Measurements from ENCODE around the gene KLHL3. TPM values are rescaled to one million over a fixed set of nuclear protein-coding genes. Genes with fewer than 3 reads are reported as not detected.

The KLHL3 gene
- total RNA-seq, 1 donor = 9.3 TPM

DNA sequence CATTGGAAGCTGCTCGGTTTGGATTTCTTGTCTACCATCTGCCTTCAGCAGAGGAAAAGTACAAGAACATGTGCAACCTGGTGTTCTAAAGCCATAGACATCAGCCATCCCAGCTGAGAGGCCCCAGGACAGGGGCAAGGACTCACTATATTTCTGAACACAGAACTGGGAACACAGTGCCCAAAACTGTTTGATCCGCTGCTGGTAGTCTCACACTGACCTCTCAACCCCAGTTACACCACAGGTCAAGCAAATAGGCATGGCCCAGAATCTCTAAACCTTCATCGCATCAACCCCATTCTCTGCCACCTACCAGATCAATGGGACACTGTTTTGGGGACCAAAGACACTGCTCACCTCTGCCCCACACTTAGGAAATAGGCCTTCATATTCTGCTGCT, 2.0 kb downstream of the KLHL3 start:
- no peaks in the 10 kb centered on the region for H3K9me3 ChIP-seq (ENCODE audit: low read depth, low read length)
- peaks cover 39% of the 10 kb centered on the region for H3K4me1 ChIP-seq (ENCODE audit: insufficient read depth, low read length)
- no peak overlapping the region for H3K4me3 ChIP-seq (ENCODE audit: low read length)
- no peaks in the 10 kb centered on the region for H3K27me3 ChIP-seq (ENCODE audit: insufficient read depth, low read length)

DNA sequence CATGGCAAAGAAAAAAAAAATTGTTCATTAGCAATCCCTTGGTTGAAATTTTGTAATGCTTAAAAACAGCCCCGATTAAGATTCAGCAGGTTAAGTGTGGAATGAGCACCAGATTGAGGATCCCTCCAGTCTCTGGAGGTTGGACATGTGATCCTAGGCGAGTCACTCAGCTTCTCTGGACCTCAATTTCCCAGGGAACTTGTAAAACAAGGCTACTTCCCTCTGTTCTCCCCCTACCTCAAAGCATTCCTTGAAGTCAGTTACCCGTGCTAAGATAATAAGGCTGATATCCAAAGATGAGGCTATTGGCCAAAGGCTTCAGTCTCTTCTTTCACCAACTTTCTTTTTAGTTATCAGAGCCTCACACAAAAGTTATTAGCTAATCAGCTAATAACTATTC, 2.9 kb downstream of the KLHL3 start:
- Histone ChIP-seq H3K9me3 (ENCODE audit: low read depth, low read length) (no peaks in the 10 kb centered on the region), H3K27me3 (ENCODE audit: insufficient read depth, low read length) (no peaks in the 10 kb centered on the region), H3K4me3 (ENCODE audit: low read length) (no peak overlapping the region), H3K4me1 (ENCODE audit: insufficient read depth, low read length) (peaks cover 39% of the 10 kb centered on the region)

DNA sequence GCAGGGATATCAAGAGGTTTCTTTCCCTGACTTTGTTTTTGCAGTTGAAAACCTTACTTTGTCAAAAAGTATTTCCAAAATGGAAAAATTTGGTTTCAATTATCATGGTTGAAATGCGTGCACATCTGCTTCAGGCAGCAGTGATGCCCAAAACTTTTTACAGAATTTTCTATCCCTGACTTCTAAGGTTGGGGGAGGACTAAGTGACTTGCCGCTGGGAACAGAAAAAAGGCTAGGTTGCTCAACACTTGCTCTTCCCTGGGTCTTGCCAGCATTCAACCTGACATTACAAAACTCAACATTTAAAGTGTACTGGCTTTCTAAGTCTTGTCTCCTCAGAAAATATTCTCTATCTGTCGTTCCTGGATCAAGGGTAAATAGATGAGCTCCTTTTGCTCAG, 4.7 kb downstream of the KLHL3 start:
- H3K27me3 ChIP-seq (ENCODE audit: insufficient read depth, low read length) = no peaks in the 10 kb centered on the region
- no peak overlapping the region for H3K4me3 ChIP-seq (ENCODE audit: low read length)
- H3K4me1 ChIP-seq (ENCODE audit: insufficient read depth, low read length) = peaks cover 24% of the 10 kb centered on the region
- H3K9me3 ChIP-seq (ENCODE audit: low read depth, low read length) = no peaks in the 10 kb centered on the region

DNA sequence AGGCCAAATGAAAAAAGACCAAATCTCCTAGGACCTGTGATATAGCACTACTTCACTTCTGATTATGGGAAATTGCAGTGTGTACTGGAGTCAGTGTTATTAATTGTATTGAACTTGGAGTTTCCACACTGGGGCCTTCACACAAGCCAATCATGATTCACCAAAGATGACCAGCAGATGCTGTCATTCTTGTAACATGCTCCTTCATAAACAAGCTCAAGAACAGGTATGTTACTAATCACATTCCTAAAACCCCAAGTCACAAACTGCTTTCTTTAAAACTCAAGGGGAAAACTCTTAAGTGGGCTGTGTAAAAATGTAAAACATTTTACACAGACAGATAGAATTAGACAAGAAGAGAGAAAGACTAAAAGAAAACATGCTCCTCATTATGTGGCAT, 5.6 kb downstream of the KLHL3 start:
- H3K9me3 ChIP-seq (ENCODE audit: low read depth, low read length) = no peaks in the 10 kb centered on the region
- H3K4me1 ChIP-seq (ENCODE audit: insufficient read depth, low read length) = peaks cover 16% of the 10 kb centered on the region
- H3K4me3 ChIP-seq (ENCODE audit: low read length) = no peak overlapping the region
- H3K27me3 ChIP-seq (ENCODE audit: insufficient read depth, low read length) = no peaks in the 10 kb centered on the region

DNA sequence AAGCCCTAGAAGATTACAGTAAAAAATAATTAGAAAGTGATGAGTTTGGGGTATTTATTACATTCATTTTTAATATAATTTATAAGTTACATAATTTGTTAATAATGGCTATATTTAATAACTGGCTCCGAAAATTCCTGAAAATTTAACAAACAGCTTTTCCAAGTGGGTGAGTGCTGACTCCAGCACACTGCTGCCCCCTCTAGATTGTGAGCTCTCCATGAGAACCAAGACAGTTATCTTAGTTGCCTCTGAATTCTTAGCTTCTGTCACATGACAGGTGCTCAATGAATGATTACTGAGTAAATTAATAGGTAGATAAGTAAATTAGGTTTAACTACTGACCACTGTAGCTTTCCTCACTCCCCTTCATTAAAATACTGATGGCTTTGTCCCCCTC, 7.8 kb downstream of the KLHL3 start:
- H3K9me3 ChIP-seq (ENCODE audit: low read depth, low read length) = no peaks in the 10 kb centered on the region
- H3K4me1 ChIP-seq (ENCODE audit: insufficient read depth, low read length) = no peaks in the 10 kb centered on the region
- no peak overlapping the region for H3K4me3 ChIP-seq (ENCODE audit: low read length)
- H3K27me3 ChIP-seq (ENCODE audit: insufficient read depth, low read length) = no peaks in the 10 kb centered on the region

DNA sequence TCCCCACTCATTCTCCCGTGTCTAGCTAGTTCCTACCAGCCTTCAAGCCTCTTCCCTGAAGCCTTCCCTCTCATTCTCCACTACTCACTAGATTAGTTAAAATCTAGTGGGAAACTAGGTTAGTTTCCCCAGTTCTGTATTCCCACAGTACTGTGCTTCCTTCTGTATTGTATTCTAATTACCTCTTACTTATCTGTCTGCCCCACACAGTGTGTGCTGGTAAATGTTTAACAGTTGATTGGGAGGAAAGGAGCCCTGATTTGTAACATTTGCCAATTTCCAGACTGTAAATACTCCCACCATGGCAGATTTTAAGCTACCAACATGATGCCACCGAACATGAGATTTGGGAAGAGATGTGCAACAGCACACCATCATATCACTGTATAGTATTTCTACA, 8.3 kb downstream of the KLHL3 start:
- Histone ChIP-seq H3K4me3 (ENCODE audit: low read length) (no peak overlapping the region), H3K27me3 (ENCODE audit: insufficient read depth, low read length) (no peaks in the 10 kb centered on the region), H3K9me3 (ENCODE audit: low read depth, low read length) (no peaks in the 10 kb centered on the region), H3K4me1 (ENCODE audit: insufficient read depth, low read length) (no peaks in the 10 kb centered on the region)

DNA sequence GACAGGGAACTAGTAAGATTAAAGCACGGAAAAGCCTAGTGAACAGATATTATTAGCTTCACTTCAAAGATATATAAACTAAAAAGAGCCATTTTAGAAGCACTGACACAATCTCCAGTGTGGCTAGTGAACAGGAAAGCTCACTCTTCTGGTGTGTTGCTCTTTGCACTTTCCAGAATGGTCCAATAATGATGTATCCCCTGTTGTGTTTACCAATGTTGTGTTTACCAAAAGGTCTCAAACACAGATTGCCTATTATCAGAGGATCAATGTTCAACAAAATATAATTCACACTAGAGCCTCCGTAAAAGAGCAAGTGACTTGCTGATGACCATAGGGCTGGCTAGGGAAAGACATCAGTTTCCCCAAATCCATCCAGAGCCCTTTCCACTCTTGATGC, 11.6 kb downstream of the KLHL3 start:
- Histone ChIP-seq H3K9me3 (ENCODE audit: low read depth, low read length) (no peaks in the 10 kb centered on the region), H3K4me3 (ENCODE audit: low read length) (no peak overlapping the region), H3K27me3 (ENCODE audit: insufficient read depth, low read length) (no peaks in the 10 kb centered on the region)

DNA sequence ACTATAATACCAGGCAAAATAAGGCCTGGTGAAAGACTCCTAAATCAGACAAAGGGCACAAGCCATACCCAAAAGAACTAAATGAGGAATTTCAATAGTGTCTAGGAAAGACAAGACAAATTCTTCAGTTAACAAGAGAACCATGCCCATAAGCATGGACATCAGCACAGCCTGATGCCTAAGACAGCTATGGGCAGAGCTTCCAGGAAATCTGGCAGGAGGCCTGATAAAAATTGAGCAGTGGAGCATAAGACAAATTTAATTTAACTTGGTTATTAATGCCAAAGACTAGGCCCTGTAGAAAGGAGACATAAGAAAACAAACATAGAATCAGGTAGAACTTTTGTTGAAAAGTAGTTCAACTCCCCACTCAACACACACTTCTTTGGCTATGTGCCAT, 17.3 kb downstream of the KLHL3 start:
- no peaks in the 10 kb centered on the region for H3K27me3 ChIP-seq (ENCODE audit: insufficient read depth, low read length)
- no peaks in the 10 kb centered on the region for H3K4me1 ChIP-seq (ENCODE audit: insufficient read depth, low read length)
- no peaks in the 10 kb centered on the region for H3K9me3 ChIP-seq (ENCODE audit: low read depth, low read length)
- no peak overlapping the region for H3K4me3 ChIP-seq (ENCODE audit: low read length)

More for the DNA sequence above, 11.6 kb downstream of the KLHL3 start:
- no peaks in the 10 kb centered on the region for H3K4me1 ChIP-seq (ENCODE audit: insufficient read depth, low read length)

DNA sequence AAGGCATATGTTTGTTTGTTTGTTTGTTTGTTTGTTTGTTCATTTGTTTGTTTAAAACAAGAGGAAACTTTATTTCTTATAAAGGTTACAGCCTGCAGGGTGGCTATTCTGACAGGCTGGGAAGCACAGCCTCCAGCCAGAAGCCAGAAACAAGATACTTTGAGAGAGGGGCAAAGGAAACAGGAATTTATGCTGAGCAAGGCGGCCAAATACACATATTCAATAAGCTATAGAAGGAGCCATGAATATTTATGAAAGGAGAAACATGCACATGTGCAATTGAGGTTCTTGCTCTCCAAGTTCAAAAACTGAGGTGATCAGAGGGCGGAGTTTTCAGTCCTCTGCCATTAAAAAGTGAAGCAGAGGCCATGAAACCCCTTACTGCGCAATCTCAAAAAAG, 19.6 kb downstream of the KLHL3 start:
- no peaks in the 10 kb centered on the region for H3K9me3 ChIP-seq (ENCODE audit: low read depth, low read length)
- no peaks in the 10 kb centered on the region for H3K4me1 ChIP-seq (ENCODE audit: insufficient read depth, low read length)
- H3K4me3 ChIP-seq (ENCODE audit: low read length) = no peak overlapping the region
- H3K27me3 ChIP-seq (ENCODE audit: insufficient read depth, low read length) = no peaks in the 10 kb centered on the region

DNA sequence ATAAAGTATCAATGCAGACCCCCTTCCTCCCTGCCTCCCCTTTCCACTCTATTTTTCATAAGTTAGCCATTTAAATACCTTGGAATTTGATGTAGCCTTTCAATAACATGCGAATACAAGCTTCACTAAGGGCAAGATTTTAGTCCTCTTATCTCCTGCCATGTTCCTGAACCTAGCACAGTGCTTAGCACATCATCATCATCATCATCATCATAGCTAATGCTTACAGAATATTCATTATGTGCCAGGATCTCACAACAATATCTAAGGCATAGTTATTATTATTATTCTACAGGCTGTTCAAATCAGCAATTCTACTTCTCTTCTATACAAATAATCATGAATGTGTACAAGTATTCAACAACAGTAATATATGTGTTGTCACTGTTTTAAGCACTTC, 20.4 kb downstream of the KLHL3 start:
- Histone ChIP-seq H3K4me3 (ENCODE audit: low read length) (no peak overlapping the region), H3K4me1 (ENCODE audit: insufficient read depth, low read length) (no peaks in the 10 kb centered on the region), H3K27me3 (ENCODE audit: insufficient read depth, low read length) (no peaks in the 10 kb centered on the region), H3K9me3 (ENCODE audit: low read depth, low read length) (no peaks in the 10 kb centered on the region)

DNA sequence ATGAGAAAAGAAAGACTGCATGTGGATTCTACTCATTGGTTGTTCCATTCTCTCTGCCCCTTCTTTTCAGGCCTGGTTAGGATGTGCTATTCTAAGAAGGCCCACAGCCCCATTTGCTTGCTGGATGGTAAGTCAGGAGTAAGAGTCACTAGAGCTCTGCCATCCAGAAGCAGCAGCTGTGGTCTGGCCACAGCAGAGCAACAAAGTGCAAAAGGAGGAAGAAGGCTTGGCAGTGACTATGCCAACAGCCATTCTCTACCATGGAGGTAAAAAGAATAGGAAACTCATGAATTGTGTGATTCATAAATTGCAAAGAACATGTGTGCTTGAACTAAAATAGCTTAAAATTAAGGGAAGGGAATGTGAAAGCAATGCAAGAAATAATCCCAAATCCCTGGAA, 20.9 kb downstream of the KLHL3 start:
- Histone ChIP-seq H3K4me1 (ENCODE audit: insufficient read depth, low read length) (no peaks in the 10 kb centered on the region), H3K27me3 (ENCODE audit: insufficient read depth, low read length) (no peaks in the 10 kb centered on the region)

DNA sequence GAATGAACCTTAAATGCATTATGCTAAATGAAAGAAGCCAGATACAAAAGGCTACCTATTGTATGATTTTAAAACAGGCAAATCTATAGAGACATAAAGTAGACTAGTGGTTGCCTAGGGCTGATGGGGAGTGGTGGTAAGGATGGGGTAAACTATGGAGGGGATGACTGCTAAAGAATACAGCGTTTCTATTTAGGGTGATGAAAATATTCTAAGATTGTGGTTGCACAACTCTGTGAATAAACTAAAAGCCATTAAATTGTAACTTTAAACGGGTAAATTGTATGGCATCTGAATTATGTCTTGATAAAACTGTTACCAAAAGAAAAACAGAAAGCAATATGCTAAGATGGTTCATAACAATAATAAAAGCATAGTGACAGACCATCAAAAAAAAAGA, 21.4 kb downstream of the KLHL3 start:
- Histone ChIP-seq H3K27me3 (ENCODE audit: insufficient read depth, low read length) (no peaks in the 10 kb centered on the region), H3K4me3 (ENCODE audit: low read length) (no peak overlapping the region), H3K4me1 (ENCODE audit: insufficient read depth, low read length) (no peaks in the 10 kb centered on the region), H3K9me3 (ENCODE audit: low read depth, low read length) (no peaks in the 10 kb centered on the region)

More for the DNA sequence above, 20.9 kb downstream of the KLHL3 start:
- H3K9me3 ChIP-seq (ENCODE audit: low read depth, low read length) = no peaks in the 10 kb centered on the region
- H3K4me3 ChIP-seq (ENCODE audit: low read length) = no peak overlapping the region

DNA sequence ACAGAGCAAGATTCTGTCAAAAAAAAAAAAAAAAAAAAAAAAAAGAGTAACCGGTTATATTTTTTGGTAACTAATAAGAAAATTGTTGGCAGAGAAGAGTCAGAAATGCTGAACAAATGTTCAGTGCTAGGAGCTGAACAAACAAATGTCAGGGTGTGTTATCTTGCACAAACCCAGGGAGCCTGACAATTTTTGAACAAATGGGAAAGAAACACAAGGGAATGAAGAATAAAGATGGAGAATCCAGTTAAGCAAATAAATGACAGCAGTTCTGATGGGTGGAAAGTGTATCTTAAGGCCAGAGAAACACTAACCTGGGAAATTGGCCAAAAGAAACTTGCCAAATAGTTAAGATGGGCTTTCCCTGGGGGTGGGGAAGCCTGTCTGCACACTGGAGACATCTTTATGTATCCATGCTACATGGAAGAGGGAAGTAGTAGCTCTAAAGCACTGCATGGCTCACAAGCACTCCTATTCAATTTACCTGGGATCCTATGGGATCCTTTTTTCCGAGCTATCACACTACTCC, 23.7 kb downstream of the KLHL3 start:
- Histone ChIP-seq H3K27me3 (ENCODE audit: insufficient read depth, low read length) (no peaks in the 10 kb centered on the region), H3K9me3 (ENCODE audit: low read depth, low read length) (no peaks in the 10 kb centered on the region), H3K4me3 (ENCODE audit: low read length) (no peak overlapping the region), H3K4me1 (ENCODE audit: insufficient read depth, low read length) (no peaks in the 10 kb centered on the region)

DNA sequence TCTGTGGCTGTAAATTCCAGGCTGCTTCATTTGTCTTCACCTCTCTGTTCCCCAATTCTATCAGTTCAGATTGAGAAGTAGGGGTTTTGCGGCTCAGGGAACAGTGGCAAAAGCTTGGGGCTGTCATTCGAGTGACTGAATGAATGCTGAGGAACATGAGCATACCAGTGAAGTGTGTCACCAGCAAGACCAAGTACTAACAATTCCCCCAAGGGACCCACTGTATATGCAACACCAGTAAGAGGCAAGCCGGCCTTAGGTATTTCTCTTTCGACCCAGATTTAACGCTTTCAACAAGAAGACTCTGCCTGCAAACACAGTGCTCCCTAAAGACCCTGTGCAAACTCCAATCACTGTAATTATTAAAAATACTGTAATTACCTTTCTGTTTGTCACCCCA, 25.8 kb downstream of the KLHL3 start:
- H3K27me3 ChIP-seq (ENCODE audit: insufficient read depth, low read length) = no peaks in the 10 kb centered on the region
- no peaks in the 10 kb centered on the region for H3K9me3 ChIP-seq (ENCODE audit: low read depth, low read length)
- no peak overlapping the region for H3K4me3 ChIP-seq (ENCODE audit: low read length)
- H3K4me1 ChIP-seq (ENCODE audit: insufficient read depth, low read length) = no peaks in the 10 kb centered on the region

DNA sequence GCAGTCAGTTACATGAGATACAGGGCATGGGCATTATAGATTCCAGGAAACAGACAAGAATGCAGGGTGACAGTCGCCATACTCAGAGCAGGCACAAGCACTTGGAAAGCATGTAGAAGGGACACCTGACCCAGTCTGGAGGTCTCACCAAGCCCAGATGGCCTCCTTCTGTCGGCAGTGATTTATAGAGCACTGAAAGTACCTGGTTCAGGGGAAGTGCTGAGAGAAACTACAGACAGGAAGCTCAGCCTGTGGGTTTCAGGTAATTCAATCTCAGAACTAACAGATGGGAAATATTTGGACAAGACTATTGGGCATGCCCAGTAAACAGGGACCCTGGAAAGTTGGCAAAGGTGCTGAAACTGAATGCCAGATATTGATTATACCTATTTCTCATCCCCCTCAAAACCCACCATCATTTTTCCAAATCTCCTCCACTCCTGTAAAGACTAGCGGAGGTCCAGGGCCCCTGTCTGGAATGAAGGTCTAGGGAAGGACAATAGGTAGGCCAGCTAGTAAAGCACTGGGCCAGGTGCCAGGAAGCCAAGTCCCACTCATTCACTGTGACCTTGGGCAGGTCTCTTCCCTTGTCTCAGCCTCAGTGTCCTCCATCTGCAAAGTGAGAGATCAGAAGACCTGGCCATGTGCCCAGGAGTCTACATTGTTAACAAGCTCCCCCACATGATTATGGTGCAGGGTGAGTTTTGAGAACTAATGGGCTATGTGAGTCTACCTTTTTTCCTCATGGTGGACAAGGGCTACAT, 26.9 kb downstream of the KLHL3 start:
- no peaks in the 10 kb centered on the region for H3K9me3 ChIP-seq (ENCODE audit: low read depth, low read length)
- no peaks in the 10 kb centered on the region for H3K4me1 ChIP-seq (ENCODE audit: insufficient read depth, low read length)
- no peaks in the 10 kb centered on the region for H3K27me3 ChIP-seq (ENCODE audit: insufficient read depth, low read length)
- no peak overlapping the region for H3K4me3 ChIP-seq (ENCODE audit: low read length)

DNA sequence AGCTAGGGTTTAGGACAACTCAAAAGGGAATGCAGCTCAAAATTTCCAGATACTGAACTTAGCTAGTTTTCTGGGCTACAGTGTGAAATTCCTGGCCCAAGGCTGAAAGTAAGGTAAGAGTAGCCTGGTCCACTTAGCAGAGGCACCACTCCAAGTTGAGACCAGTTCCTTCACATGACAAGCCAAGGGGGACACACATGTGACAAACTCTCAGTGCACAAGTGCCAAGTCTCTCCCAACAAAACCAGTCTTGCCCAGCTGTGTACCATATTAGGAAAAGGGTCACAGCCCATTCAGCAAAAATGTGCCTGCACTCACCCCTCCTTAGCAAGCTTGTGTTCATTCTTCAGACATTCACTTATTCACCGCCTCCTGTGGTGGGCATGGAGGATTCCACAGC, 27.8 kb downstream of the KLHL3 start:
- H3K4me3 ChIP-seq (ENCODE audit: low read length) = no peak overlapping the region
- no peaks in the 10 kb centered on the region for H3K9me3 ChIP-seq (ENCODE audit: low read depth, low read length)
- H3K4me1 ChIP-seq (ENCODE audit: insufficient read depth, low read length) = no peaks in the 10 kb centered on the region

More for the DNA sequence above, 27.8 kb downstream of the KLHL3 start:
- no peaks in the 10 kb centered on the region for H3K27me3 ChIP-seq (ENCODE audit: insufficient read depth, low read length)
